SK-N-MC (cell line): ENCODE data around the gene GAL.

Source experiments
- EZH2 ChIP-seq: fragments of 200-600 bp; sonication (generic); IDR thresholded peaks from one replicate; pipeline ENCODE4 v1.6.1; 2017; ENCODE audit warnings: antibody characterized with exemption
- FOXP2 ChIP-seq: optimal IDR thresholded peaks from 2 replicates; pipeline ENCODE3; 2011; ENCODE audit warnings: mild to moderate bottlenecking, moderate library complexity; ENCODE audit not compliant: insufficient read depth; ENCODE audit errors: extremely low read length, control extremely low read depth

DNA sequence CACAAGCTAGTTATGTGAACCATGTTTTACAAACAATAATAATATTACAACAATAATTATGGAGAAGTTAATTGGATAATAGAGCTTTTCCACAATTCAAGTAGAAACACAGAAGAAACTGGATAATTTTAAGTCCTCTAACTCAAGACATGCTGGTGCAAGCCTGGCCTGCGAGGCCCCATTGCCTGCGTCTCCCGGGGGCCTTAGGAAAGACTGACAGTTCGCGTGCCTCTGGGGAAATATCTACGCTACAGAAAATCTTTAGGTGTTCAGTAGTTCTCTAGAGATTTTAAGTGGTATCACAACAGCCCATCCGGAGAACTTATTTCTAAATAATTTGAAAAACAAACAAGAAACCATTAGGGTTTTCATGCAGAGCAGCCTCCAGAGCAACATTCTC, 23.2 kb downstream of the GAL start:
- no peak for TF ChIP-seq EZH2
- TF ChIP-seq FOXP2: no peak
